ENCODE data around the gene SIM1. TPM values are rescaled to one million over a fixed set of nuclear protein-coding genes. Genes with fewer than 3 reads are reported as not detected.

SIM1 gene
- total RNA-seq, 1 donor from 2014 or later = not detected

DNA sequence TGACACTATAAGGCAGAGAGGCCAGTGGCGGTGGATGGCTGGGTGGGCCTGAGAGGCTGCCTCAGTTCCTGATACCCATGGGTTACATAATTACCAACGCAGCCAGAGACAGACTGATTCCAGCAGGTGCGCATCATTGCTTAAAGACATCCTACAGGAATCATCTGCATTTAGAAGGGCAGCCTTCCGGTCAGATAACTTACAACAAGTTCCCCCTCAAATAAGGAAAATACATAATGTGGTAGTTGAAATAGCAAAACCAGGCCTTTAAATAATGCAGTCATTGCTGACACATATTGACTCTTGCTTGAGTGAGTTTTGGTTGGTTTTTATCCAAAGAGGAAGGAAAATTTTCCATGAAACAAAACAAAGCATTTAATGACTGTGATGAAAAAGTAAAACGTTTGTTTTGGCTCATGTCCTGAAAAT lies 81.9 kb downstream of the SIM1 start:
- Histone ChIP-seq H2AFZ (replicated peaks) (no peak overlapping the region), H3K79me2 (ENCODE audit: low read depth) (no peaks in the 10 kb centered on the region), H3K36me3 (no peaks in the 10 kb centered on the region), H3K27me3 (no peaks in the 10 kb centered on the region), H4K20me1 (ENCODE audit: low read depth) (no peaks in the 10 kb centered on the region), H3K9me3 (ENCODE audit: low read depth) (no peaks in the 10 kb centered on the region), H3F3A (ENCODE audit: low read depth) (no peaks in the 10 kb centered on the region), H3K27ac (no peak overlapping the region), H3K9ac (no peak overlapping the region), H3K4me3 (no peak overlapping the region), H3K4me1 (no peaks in the 10 kb centered on the region), H3K4me2 (no peak overlapping the region)
- Mint-ChIP-seq H3K27ac (no peak overlapping the region), H3K9me3 (no peaks in the 10 kb centered on the region), H3K4me3 (no peak overlapping the region), H3K27me3 (ENCODE audit: insufficient read depth, low read depth) (no peaks in the 10 kb centered on the region), H3K36me3 (no peaks in the 10 kb centered on the region), H3K4me1 (no peaks in the 10 kb centered on the region)
- TF ChIP-seq EZH2 (IDR thresholded peaks at IDR 0.05) (no peak), EZH2phosphoT487 (IDR thresholded peaks at IDR 0.05) (no peak)
- TF ChIP-seq, protein P1, sequence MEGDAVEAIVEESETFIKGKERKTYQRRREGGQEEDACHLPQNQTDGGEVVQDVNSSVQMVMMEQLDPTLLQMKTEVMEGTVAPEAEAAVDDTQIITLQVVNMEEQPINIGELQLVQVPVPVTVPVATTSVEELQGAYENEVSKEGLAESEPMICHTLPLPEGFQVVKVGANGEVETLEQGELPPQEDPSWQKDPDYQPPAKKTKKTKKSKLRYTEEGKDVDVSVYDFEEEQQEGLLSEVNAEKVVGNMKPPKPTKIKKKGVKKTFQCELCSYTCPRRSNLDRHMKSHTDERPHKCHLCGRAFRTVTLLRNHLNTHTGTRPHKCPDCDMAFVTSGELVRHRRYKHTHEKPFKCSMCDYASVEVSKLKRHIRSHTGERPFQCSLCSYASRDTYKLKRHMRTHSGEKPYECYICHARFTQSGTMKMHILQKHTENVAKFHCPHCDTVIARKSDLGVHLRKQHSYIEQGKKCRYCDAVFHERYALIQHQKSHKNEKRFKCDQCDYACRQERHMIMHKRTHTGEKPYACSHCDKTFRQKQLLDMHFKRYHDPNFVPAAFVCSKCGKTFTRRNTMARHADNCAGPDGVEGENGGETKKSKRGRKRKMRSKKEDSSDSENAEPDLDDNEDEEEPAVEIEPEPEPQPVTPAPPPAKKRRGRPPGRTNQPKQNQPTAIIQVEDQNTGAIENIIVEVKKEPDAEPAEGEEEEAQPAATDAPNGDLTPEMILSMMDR (IDR thresholded peaks at IDR 0.05) = no peak
- no peak for DNase-seq (ENCODE audit: low spot score)

DNA sequence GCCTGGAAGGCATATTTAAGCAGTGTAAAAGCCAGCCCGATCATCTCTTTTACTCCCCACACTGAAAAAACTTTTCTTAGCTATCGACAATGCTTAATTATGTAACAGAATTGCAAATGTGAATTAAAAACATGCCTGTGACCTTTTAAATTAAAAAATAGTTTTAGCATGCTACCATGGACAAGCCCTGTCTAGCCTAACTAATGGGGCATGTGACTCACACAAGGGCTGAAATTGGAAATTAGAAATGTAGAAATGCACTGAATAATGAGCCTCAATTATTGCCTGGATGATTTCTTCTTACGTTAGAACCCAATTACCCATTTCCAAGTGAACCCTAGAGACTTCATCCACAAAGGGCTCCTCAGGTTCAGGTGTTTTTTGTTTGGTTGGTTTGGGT lies 82.7 kb downstream of the SIM1 start:
- H3K9me3 ChIP-seq (ENCODE audit: low read depth) = no peaks in the 10 kb centered on the region
- Mint-ChIP-seq H3K27ac (no peak overlapping the region), H3K9me3 (no peaks in the 10 kb centered on the region), H3K4me1 (no peaks in the 10 kb centered on the region), H3K27me3 (ENCODE audit: insufficient read depth, low read depth) (no peaks in the 10 kb centered on the region), H3K4me3 (no peak overlapping the region), H3K36me3 (no peaks in the 10 kb centered on the region)
- no peaks in the 10 kb centered on the region for H3K27me3 ChIP-seq
- no peaks in the 10 kb centered on the region for H3F3A ChIP-seq (ENCODE audit: low read depth)
- H3K36me3 ChIP-seq = no peaks in the 10 kb centered on the region
- H3K27ac ChIP-seq = no peak overlapping the region
- H3K4me1 ChIP-seq = no peaks in the 10 kb centered on the region
- no peaks in the 10 kb centered on the region for H3K79me2 ChIP-seq (ENCODE audit: low read depth)
- no peak overlapping the region for H3K4me2 ChIP-seq
- H3K4me3 ChIP-seq = no peak overlapping the region
- no peak overlapping the region for H3K9ac ChIP-seq
- no peak for TF ChIP-seq EZH2 (IDR thresholded peaks at IDR 0.05)
- TF ChIP-seq EZH2phosphoT487 (IDR thresholded peaks at IDR 0.05) = no peak
- TF ChIP-seq, protein P1 (IDR thresholded peaks at IDR 0.05) = no peak
- H4K20me1 ChIP-seq (ENCODE audit: low read depth) = no peaks in the 10 kb centered on the region
- DNase-seq (ENCODE audit: low spot score) = no peak
- no peak overlapping the region for H2AFZ ChIP-seq (replicated peaks)

DNA sequence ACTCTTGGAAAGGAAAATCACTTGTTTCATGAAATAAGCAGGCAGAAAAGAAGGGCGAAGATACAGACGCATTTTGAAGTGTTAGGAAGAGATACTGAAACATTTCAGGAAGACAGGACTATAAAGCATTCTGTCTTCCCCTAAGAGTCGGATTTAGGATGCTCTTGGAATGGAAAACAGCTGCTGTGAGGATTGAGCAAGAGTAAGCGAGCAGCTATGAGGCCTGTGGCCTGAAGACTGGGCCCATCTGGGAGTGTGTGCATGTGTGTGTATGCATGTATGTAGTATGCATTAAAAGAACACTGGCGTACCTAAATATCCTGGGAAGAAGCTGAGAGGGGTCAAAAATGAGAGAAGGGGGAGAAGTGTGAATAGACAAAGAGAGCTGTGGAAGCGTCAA lies 83.6 kb downstream of the SIM1 start:
- Mint-ChIP-seq H3K9me3 (no peaks in the 10 kb centered on the region), H3K27ac (no peak overlapping the region), H3K27me3 (ENCODE audit: insufficient read depth, low read depth) (peaks cover 2% of the 10 kb centered on the region), H3K4me1 (no peaks in the 10 kb centered on the region), H3K4me3 (no peak overlapping the region), H3K36me3 (no peaks in the 10 kb centered on the region)
- Histone ChIP-seq H3K36me3 (no peaks in the 10 kb centered on the region), H3K9me3 (ENCODE audit: low read depth) (no peaks in the 10 kb centered on the region), H3K4me1 (no peaks in the 10 kb centered on the region), H3K27ac (no peak overlapping the region), H3K4me2 (no peak overlapping the region), H4K20me1 (ENCODE audit: low read depth) (no peaks in the 10 kb centered on the region), H3K9ac (no peak overlapping the region), H2AFZ (replicated peaks) (no peak overlapping the region), H3F3A (ENCODE audit: low read depth) (no peaks in the 10 kb centered on the region), H3K4me3 (no peak overlapping the region), H3K27me3 (no peaks in the 10 kb centered on the region), H3K79me2 (ENCODE audit: low read depth) (no peaks in the 10 kb centered on the region)
- TF ChIP-seq EZH2phosphoT487 (IDR thresholded peaks at IDR 0.05) = no peak
- DNase-seq (ENCODE audit: low spot score) = no peak

DNA sequence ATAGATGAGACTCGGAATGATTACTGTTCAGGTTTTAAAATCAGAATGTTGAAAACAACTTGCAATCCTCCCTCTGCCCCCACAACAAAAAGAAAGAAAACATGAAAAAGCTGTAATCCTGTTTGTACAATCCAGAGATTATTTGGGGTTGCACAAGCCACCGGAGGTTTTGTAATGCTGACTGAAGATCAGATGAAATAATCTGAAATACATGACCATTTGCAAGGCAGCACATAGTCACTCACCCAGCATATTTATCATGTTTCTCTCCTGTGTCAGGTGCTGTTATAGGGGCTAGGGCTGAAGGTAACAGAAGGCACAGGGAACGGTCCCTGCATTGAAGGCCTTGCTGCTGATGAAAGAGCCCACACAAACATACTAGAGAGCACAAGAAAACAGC lies 85.3 kb downstream of the SIM1 start:
- H4K20me1 ChIP-seq (ENCODE audit: low read depth) = no peaks in the 10 kb centered on the region
- H3K36me3 ChIP-seq = no peaks in the 10 kb centered on the region
- H3K9me3 ChIP-seq (ENCODE audit: low read depth) = no peaks in the 10 kb centered on the region
- no peak overlapping the region for H3K27ac ChIP-seq
- H3K27me3 ChIP-seq = no peaks in the 10 kb centered on the region
- H3K27ac Mint-ChIP-seq = no peak overlapping the region
- H3K4me3 Mint-ChIP-seq = no peak overlapping the region
- no peak overlapping the region for H2AFZ ChIP-seq (replicated peaks)
- no peaks in the 10 kb centered on the region for H3K9me3 Mint-ChIP-seq
- no peaks in the 10 kb centered on the region for H3K79me2 ChIP-seq (ENCODE audit: low read depth)
- peaks cover 6% of the 10 kb centered on the region for H3K27me3 Mint-ChIP-seq (ENCODE audit: insufficient read depth, low read depth)
- no peaks in the 10 kb centered on the region for H3K4me1 ChIP-seq
- no peak overlapping the region for H3K4me2 ChIP-seq
- no peak overlapping the region for H3K4me3 ChIP-seq
- H3K4me1 Mint-ChIP-seq = no peaks in the 10 kb centered on the region
- H3F3A ChIP-seq (ENCODE audit: low read depth) = no peaks in the 10 kb centered on the region
- DNase-seq (ENCODE audit: low spot score) = no peak
- H3K36me3 Mint-ChIP-seq = no peaks in the 10 kb centered on the region
- TF ChIP-seq EZH2phosphoT487 (IDR thresholded peaks at IDR 0.05) (no peak), EZH2 (IDR thresholded peaks at IDR 0.05) (no peak)
- TF ChIP-seq, protein P1 (IDR thresholded peaks at IDR 0.05) = no peak
- H3K9ac ChIP-seq = no peak overlapping the region

Measured in neural progenitor cell (in vitro differentiated cells).